Hematopoietic multipotent progenitor cell treated with erythropoietin and hydrocortisone succinate and interleukin-3 and kit ligand, for 6 days (in vitro differentiated cells): ENCODE results near the gene PPP1R14C.

Source experiments
- DNase-seq: peaks from one replicate; pipeline ENCODE4 v3.0.0-alpha.2; 2015

PPP1R14C gene

GRCh38 chr6:150253489-150253888, 110.6 kb downstream of the PPP1R14C start:
- DNase-seq, result no peak

DNA sequence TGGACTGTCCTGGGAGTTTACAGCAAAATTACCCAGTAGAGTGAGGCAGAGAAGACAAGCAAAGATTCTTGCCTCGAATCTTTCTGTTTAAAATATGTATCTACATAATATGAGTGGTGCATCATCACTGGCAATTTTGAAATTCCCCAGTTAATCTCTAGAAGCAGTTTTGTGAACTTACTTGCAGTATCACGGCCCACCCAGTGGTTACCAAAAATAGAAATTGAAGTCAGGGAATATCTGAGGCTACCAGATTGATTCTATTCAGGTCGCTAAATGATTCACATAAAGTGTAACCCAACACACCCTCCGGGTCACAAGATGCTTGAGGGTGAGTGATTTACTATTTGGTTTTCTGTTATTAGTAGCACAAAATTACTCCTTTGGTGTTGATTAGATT, 111.9 kb downstream of the PPP1R14C start:
- no peak for DNase-seq

DNA sequence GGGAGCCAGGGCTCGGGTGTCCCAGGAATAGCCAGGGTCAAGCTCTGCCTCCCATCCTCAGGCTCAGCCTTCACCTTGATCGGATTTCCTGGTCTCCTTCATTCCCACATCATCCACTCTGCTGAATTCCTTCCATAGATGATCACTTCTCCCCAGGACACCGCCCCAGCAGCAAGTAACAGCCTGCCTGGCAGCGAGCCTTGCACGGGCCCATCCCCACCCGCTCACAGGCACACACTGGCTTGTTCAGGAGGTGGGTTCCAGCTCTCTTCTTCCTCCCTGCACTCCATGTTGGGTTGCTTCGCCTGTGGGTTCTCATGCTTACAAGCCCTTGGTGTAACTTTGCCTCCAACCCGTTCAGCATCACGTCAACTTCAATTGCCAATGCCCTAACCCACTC, 113.0 kb downstream of the PPP1R14C start:
- DNase-seq, result no peak

DNA sequence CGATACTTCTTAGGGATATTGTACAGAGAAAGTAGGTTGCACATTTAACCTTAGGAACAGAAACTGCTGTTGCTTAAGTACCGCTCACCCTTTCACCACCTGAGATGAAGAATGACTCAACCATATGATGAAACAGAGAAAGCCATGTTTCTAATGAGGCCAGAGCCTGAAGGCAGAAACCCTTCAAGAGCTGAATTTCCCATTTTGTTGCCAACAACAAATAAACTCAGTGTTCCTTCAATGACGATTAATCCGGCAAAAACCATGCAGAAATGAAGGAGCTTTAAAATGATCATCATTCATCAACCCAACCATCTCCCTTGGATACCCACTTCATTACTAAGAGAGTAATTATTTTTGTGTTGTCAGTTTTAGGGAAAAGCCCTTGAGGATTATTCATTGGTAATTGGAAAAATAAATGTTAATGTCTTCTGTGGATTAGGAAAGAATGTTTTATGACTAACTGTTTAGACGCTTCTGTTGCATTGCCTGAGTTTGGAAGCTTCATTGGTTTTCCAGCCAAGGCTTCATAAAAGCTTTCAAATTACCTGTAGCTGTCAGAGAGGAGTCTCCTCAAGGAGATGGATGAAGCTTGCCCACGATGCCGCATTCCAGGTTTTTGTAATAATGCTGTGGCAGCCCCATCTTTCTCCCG, 113.9 kb downstream of the PPP1R14C start:
- no peak for DNase-seq

- DNase-seq, result no peak
These were observed 115.5 kb downstream of the PPP1R14C start for GRCh38 chr6:150258381-150258780.

GRCh38 chr6:150260931-150261330, 118.1 kb downstream of the PPP1R14C start:
- DNase-seq, result no peak

DNA sequence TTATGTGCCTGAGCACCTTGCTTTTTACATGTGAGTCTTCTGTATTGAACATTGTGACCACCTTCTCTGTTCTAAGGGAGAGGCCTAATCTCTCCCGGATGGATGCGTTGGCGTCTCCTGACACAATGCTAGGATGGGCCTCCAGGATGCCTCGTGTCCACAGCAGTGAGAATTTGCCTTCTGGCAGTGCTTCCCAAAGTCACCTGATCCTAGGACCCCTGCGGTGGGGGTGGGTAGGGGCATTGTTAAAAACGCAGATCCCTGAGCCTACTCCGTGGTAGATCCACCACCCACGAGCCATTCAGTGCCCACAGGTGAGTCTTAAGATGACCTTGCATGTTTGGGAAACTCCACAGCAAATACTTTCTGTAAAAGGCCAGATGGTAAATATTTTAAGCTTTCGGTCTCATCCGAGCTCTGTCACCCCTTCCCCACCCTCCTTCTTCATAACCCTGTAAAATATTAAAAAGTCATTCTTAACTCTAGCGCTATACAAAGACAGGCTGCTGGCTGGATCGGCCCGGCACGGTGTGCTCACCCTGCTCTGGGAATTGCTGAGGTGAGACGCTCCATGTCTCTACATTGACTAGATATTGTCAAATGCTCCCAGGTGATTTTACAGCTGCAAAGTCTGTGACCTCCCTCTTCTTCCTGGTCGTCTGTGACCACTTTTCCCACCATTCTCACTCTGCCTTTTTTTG, 119.3 kb downstream of the PPP1R14C start:
- DNase-seq, result no peak

DNA sequence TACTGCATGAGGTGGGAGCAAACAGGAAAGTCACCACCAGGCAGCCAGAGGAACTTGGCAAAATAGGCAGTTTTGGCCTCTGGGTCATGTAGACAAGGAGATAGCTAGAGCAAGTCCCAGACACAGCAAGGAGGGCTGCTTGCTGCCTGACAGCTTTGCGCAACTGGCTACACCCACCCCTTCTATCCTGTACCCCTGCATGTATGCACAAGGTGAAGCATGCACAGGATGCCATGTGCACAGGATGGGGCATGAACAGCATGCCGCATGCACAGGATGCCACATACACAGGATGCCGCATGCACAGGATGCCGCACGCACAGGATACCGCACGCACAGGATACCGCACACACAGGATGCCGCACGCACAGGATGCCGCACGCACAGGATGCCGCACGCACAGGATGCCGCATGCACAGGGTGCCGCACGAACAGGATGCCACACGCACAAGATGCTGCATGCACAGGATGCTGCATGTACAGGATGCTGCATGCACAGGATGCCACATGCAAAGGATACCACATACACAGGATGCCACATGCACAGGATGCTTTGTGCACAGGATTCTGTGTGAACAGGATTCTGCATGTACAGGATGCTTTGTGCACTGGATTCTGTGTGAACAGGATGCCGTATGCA, 121.0 kb downstream of the PPP1R14C start:
- DNase-seq, result no peak

- no peak for DNase-seq
These were observed 123.5 kb downstream of the PPP1R14C start for GRCh38 chr6:150266309-150266708.

DNA sequence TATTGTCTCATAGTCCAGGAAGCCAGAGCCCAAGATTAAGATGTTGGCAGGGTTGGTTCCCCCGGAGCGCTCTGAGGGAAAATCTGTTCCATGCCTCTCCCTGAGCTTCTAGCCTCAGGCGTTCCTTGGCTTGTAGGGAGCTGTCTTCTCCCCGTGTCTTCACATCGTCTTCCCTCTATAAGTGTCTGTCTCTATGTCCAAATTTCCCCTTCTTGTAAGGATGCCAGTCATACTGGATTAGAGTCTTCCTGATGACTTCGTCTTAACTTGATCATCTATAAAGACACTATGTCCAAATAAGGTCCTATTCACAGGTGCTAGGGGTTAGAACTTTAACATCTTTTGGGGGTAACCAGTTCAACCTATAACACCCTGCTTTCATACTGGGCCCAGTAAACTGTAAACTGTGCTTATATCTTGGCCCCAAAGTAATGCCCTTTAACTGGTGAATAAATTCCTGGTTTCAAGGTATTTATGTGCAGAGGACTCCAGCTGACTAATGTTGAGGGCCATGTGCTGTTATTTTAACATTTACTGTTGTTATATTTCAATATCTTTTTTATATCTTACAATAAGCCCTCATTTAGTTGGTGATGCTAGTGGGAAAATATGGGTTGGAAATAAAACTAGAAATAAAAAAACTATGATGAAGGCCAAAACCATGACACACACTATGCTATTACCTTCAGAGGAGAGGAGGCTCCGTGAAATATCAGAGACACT, 124.3 kb downstream of the PPP1R14C start:
- no peak for DNase-seq

- DNase-seq, result no peak
These were observed 125.1 kb downstream of the PPP1R14C start for GRCh38 chr6:150267686-150268561.

DNA sequence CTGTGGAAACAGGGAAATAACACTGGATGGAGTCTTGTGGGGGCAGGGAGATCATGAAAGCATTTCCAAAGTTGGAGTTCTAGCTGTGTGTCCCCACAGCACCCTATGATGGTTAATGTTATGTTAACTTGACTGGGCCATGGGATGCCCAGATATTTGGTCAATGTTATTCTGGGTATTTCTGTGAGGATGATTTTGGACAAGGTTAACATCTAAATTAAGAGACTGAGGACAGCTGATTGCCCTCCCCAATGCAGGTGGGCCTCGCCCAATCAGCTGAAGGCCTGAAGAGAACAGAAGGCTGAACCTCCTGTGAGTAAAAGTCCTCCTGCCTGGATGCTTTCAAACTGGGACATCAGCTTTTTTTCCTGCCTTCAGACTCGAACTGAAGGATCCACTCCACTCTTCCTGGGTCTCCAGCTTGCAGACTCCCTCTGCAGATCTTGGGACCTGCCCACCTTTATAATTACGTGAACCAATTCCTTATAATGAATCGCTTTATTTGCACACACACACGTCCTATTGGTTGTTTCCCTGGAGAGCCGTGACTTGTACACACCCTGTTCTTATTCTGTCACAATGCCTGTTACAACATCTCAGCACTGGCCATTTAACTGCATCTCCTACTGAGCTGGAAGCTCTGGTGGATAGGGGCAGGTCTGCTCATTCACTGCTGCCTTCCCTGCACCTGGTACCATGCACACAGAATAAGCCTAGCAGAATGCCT, 126.4 kb downstream of the PPP1R14C start:
- DNase-seq, result no peak

DNA sequence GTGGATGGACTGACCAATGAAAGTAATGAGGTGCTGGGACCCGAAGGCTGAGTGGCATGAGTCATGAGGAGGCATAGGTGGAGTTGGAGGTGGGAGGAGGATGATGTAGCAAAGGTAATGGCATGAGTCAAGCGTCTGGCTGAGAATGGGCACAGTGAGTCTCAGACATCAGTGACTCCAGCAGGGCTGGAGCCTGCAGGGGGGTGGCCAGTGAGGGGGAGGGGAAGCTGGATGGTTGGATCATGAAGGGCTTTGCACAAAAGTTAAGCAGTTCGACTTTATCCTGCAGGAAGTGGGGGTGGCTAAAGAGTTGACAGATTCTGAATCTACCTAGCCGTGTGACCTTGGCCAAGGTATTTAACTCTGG, 127.0 kb downstream of the PPP1R14C start:
- no peak for DNase-seq

DNA sequence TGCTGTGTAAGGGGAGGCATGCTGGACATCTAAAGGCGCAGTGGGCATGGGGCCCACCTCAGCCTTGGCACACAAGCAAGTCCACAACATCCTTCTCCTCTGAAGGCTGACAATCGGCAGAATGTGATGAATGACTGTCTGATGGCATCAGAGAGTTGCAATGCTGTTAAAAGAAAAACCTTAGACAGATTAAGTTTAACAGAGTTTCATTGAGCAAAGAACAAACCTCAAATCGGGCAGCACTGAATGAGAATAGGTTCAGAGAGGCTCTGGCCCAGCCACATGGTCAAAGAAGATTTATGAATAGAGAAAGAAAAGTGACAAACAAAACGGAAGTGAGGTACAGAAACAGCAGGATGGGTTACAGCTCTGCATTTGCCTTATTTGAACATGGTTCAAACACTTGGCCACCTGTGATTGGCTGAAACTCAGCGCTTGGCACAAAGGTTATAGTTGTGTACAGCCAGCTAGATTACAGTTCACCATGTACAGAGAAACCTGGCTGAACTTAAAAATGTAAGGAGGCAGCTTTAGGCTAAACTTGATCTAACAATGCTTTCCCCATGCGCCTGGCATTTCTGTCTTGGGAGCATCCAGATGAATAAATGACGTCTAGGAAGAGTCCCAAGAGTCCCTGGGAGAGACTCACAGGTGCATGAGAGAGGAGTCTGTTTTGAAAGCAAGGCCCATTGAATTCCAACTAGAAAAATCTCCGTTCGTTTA, 127.6 kb downstream of the PPP1R14C start:
- no peak for DNase-seq

DNA sequence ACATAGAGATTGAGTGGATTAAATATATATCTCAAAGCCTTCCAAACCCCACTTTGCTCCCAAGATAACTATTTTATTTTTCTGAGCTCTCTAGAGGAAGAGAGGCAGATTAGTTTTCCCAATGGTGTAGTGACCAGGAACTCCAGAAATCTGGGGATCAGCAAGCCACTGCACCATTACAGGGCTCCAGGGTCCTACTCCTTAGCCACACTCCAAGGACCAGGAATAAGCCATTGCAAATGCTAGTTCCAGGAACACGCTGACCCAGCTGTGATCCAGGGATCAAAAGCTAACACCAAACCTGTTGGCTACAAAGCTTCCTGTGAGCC, 128.3 kb downstream of the PPP1R14C start:
- DNase-seq, result no peak

DNA sequence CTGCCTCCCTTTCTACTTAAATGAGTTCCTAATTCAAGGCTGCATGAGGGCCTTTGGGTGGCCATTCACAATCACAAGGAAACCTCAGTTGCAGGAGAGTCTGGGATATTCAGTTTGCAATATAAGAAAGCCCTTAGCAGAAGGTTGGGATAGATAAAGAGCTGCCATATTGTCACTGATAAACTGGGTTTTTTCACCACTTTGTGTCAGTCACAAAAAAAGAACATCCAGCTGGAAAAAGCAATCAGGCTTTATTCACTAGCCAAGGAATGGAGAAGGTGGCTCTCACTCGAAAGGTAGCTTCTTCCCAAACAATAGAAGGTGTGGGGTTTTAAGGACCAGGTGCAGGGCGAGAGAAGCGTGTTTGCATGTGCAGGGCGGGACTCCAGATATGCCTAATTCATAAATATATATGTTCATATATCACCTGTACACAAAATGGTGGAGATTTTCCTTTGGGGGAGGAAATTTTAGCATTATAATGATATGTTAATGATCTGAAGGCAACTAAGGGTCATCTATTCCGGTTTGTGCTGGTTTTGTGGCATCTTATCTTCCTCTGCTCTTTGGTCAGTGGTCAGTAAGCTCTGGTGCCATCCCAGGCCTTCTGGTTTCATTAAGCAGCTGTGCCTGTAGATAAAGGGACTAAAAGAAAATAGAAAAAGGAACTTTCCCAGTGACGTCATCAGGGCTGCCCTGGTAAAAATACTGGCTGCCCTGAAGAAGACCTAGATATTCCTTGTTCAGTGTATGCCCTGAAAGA, 128.8 kb downstream of the PPP1R14C start:
- peak; percentile 74 for DNase-seq

DNA sequence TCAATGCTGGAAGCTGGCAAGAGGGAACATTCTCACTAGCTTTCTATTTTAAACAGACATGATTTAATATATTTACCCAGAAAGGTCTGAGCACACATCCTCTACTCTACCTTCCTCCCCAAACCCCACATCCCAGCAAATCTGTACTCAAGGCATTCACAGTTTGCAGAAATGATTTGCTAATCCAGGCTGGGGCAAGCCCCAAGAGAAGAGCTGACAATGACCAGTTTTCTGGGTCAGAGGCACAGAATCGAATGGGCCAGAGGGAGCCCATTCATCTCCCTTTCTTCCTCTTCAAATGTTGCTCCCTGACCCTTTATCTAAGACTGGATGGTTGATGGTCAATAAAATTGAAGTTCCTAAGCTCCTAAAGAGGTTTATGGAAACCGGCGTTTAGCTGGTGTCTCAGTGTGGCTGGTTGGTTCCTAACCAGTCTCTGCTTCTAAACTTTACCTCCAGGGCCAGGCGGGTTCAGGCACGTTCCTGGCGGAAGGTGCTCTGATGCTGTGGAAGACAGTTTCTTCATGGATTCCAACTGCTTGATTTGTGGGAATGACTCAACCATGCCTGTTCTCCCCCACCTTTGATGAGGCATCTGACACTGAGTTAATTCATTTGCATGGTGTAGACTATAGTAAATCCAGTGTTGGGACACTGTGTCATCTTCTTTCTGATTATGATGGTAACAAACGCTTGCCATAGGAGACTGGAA, 129.6 kb downstream of the PPP1R14C start:
- no peak for DNase-seq

DNA sequence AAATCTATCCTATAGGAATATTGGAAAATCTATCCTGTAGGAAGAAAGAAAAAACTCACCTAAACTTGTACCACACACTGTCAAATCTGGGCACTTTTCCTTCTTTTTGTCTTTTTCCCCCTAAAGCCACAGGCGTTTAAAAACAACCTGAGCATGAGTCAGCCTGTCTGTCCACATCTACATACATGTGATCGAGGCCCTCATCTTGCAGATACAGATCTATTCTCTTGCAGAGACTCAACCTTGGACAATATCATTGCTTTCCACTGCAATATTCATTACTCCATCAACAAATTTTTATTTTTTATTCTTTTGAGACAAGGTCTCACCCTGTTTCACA, 130.1 kb downstream of the PPP1R14C start:
- no peak for DNase-seq

GRCh38 chr6:150273457-150274309, 130.8 kb downstream of the PPP1R14C start:
- no peak for DNase-seq
